ENCODE results near the gene SFSWAP.

The SFSWAP gene

DNA sequence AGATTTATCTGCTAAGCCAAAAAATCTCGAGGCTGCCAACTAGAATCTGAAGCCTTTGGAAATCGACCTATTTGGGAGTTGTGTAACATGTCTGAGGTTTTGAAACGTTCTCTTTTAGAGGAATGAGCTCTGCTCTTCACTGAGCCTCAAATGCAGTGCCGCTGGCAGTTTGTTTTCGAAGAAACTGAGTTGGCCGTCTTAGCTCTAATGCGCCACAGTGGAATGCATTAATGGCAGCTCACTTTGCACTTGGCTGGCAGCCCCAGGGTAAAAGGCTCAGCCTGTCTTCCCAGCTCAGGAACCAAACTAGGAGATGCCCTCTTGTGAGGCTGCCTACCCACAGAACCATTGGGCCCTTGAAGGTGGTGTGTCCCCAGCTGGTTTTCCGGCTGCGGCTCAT is 53.8 kb downstream of the SFSWAP start:
- Histone ChIP-seq H3K4ac (ENCODE audit: low read length) (no peak overlapping the region), H3K4me1 (ENCODE audit: control insufficient read depth in 2 of 2, insufficient read depth in 1 of 2, low read depth in 1 of 2, low read length in 2 of 2) (no peaks in the 10 kb centered on the region), H2BK15ac (ENCODE audit: low read length) (no peak overlapping the region), H2BK12ac (ENCODE audit: low read length) (no peak overlapping the region), H2AK5ac (ENCODE audit: low read depth, low read length) (no peak overlapping the region), H2BK120ac (ENCODE audit: low read depth, low read length) (no peak overlapping the region), H4K91ac (ENCODE audit: low read depth, low read length, poor library complexity) (no peak overlapping the region), H3K18ac (ENCODE audit: low read length) (no peak overlapping the region), H3K27me3 (ENCODE audit: control insufficient read depth in 3 of 3, insufficient read depth in 3 of 3, low read depth in 1 of 3, low read length in 3 of 3) (no peaks in the 10 kb centered on the region), H2AFZ (ENCODE audit: low read length) (no peak overlapping the region), H3K79me1 (ENCODE audit: low read depth, low read length) (no peaks in the 10 kb centered on the region), H3K36me3 (replicated peaks in 1 of 2; ENCODE audit: control insufficient read depth in 2 of 2, insufficient read depth in 2 of 2, low read length in 2 of 2) (peaks cover 22 to 95% of the 10 kb centered on the region in 2 donors), H3K23ac (ENCODE audit: low read depth, low read length, poor library complexity) (no peak overlapping the region), H3K4me2 (ENCODE audit: insufficient read depth, low read length, poor library complexity, severe bottlenecking) (no peak overlapping the region), H2BK5ac (ENCODE audit: low read length) (no peak overlapping the region), H3K27ac (replicated peaks; ENCODE audit: low read length) (no peak overlapping the region), H4K8ac (ENCODE audit: low read depth, low read length) (no peak overlapping the region), H3K4me3 (ENCODE audit: low read length in 2 of 2) (no peak overlapping the region), H3K14ac (ENCODE audit: low read length) (no peak overlapping the region), H3K9me3 (replicated peaks in 1 of 2; ENCODE audit: control insufficient read depth in 2 of 2, insufficient read depth in 1 of 2, low read depth in 1 of 2, low read length in 2 of 2) (peaks cover 6 to 8% of the 10 kb centered on the region in 2 donors), H3K9ac (ENCODE audit: low read depth, low read length, poor library complexity) (no peak overlapping the region)
- WGBS, 2 donors (ENCODE audit: extremely low coverage in 2 of 2, insufficient read length in 2 of 2, insufficient replicate concordance in 1 of 2) = no CpG with 5 or more reads among the region's 9 CpGs
- no peak for DNase-seq (ENCODE audit: low spot score)

DNA sequence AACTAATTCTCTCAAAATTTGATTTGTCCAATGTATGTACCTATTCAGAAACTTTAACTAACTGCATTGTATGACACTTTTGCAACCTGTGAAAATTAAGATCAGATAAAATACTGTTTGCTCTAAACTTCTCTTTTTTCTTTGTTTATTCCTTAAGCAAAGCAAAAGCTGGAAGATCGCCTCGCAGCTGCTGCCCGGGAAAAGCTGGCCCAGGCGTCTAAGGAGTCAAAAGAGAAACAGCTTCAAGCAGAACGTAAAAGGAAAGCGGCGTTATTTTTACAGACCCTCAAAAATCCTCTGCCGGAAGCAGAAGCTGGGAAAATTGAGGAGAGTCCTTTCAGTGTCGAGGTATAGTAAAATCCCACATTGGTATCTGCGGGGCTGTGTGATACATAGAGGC is 55.1 kb downstream of the SFSWAP start:
- Histone ChIP-seq H3K36me3 (replicated peaks in 1 of 2; ENCODE audit: control insufficient read depth in 2 of 2, insufficient read depth in 2 of 2, low read length in 2 of 2) (peaks cover 26 to 95% of the 10 kb centered on the region in 2 donors), H3K27ac (replicated peaks; ENCODE audit: low read length) (no peak overlapping the region), H3K4me2 (ENCODE audit: insufficient read depth, low read length, poor library complexity, severe bottlenecking) (no peak overlapping the region), H3K23ac (ENCODE audit: low read depth, low read length, poor library complexity) (no peak overlapping the region), H3K4me3 (ENCODE audit: low read length in 2 of 2) (no peak overlapping the region), H2BK120ac (ENCODE audit: low read depth, low read length) (no peak overlapping the region), H3K9me3 (replicated peaks in 1 of 2; ENCODE audit: control insufficient read depth in 2 of 2, insufficient read depth in 1 of 2, low read depth in 1 of 2, low read length in 2 of 2) (peaks cover 8% of the 10 kb centered on the region in 2 donors), H2AK5ac (ENCODE audit: low read depth, low read length) (no peak overlapping the region), H2BK5ac (ENCODE audit: low read length) (no peak overlapping the region), H4K91ac (ENCODE audit: low read depth, low read length, poor library complexity) (no peak overlapping the region), H3K18ac (ENCODE audit: low read length) (no peak overlapping the region), H4K8ac (ENCODE audit: low read depth, low read length) (no peak overlapping the region), H3K14ac (ENCODE audit: low read length) (no peak overlapping the region), H3K4me1 (ENCODE audit: control insufficient read depth in 2 of 2, insufficient read depth in 1 of 2, low read depth in 1 of 2, low read length in 2 of 2) (no peaks in the 10 kb centered on the region), H3K27me3 (ENCODE audit: control insufficient read depth in 3 of 3, insufficient read depth in 3 of 3, low read depth in 1 of 3, low read length in 3 of 3) (no peaks in the 10 kb centered on the region), H2BK15ac (ENCODE audit: low read length) (no peak overlapping the region), H2BK12ac (ENCODE audit: low read length) (no peak overlapping the region), H3K4ac (ENCODE audit: low read length) (no peak overlapping the region), H3K79me1 (ENCODE audit: low read depth, low read length) (no peaks in the 10 kb centered on the region), H3K9ac (ENCODE audit: low read depth, low read length, poor library complexity) (no peak overlapping the region), H2AFZ (ENCODE audit: low read length) (no peak overlapping the region)
- no CpG with 5 or more reads among the region's 10 CpGs for WGBS, 2 donors (ENCODE audit: extremely low coverage in 2 of 2, insufficient read length in 2 of 2, insufficient replicate concordance in 1 of 2)
- no peak for DNase-seq (ENCODE audit: low spot score)

DNA sequence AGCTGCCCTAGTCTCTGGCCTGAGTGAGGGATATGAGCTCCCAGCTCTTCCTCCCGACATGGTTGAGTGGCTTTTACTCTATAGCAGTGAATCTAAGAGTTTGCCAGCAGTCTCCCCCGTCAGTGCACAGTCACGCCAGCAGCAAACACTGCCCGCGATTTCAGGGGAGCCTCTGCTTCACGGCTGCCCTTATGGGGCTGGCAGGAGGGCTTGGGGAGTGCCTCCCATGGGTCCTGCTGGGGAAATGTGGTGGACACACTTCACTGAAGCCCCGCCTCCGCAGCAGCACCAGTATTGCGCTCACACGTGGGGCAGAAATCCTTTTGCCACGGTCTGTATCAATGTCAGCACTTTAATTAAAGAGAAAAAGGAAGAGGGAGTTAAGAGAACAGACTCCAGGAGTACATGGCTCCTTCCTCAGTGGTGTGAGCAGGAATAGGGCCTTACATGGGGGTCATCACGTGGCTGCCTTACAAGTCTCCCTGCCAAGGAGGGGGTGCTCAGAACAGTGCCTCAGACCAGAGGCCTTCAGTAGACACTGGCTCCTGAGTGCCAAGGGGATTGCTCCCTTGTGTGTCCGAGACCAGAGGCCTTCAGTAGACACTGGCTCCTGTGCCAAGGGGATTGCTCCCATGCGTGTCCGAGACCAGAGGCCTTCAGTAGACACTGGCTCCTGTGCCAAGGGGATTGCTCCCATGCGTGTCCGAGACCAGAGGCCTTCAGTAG is 55.7 kb downstream of the SFSWAP start:
- Histone ChIP-seq H2AFZ (ENCODE audit: low read length) (no peak overlapping the region), H3K4me1 (ENCODE audit: control insufficient read depth in 2 of 2, insufficient read depth in 1 of 2, low read depth in 1 of 2, low read length in 2 of 2) (no peaks in the 10 kb centered on the region), H3K4me2 (ENCODE audit: insufficient read depth, low read length, poor library complexity, severe bottlenecking) (no peak overlapping the region), H3K36me3 (replicated peaks in 1 of 2; ENCODE audit: control insufficient read depth in 2 of 2, insufficient read depth in 2 of 2, low read length in 2 of 2) (peaks cover 24 to 95% of the 10 kb centered on the region in 2 donors), H3K9ac (ENCODE audit: low read depth, low read length, poor library complexity) (no peak overlapping the region), H3K27ac (replicated peaks; ENCODE audit: low read length) (no peak overlapping the region), H3K14ac (ENCODE audit: low read length) (no peak overlapping the region), H2BK5ac (ENCODE audit: low read length) (no peak overlapping the region), H2AK5ac (ENCODE audit: low read depth, low read length) (no peak overlapping the region), H4K91ac (ENCODE audit: low read depth, low read length, poor library complexity) (no peak overlapping the region), H3K18ac (ENCODE audit: low read length) (no peak overlapping the region), H3K79me1 (ENCODE audit: low read depth, low read length) (no peaks in the 10 kb centered on the region), H3K23ac (ENCODE audit: low read depth, low read length, poor library complexity) (no peak overlapping the region), H3K27me3 (ENCODE audit: control insufficient read depth in 3 of 3, insufficient read depth in 3 of 3, low read depth in 1 of 3, low read length in 3 of 3) (no peaks in the 10 kb centered on the region), H4K8ac (ENCODE audit: low read depth, low read length) (no peak overlapping the region), H2BK15ac (ENCODE audit: low read length) (no peak overlapping the region), H3K9me3 (replicated peaks in 1 of 2; ENCODE audit: control insufficient read depth in 2 of 2, insufficient read depth in 1 of 2, low read depth in 1 of 2, low read length in 2 of 2) (peaks cover 6 to 8% of the 10 kb centered on the region in 2 donors), H2BK120ac (ENCODE audit: low read depth, low read length) (no peak overlapping the region), H3K4me3 (ENCODE audit: low read length in 2 of 2) (no peak overlapping the region), H2BK12ac (ENCODE audit: low read length) (no peak overlapping the region), H3K4ac (ENCODE audit: low read length) (no peak overlapping the region)
- no peak for DNase-seq (ENCODE audit: low spot score)
- no CpG with 5 or more reads among the region's 17 CpGs for WGBS, 2 donors (ENCODE audit: extremely low coverage in 2 of 2, insufficient read length in 2 of 2, insufficient replicate concordance in 1 of 2)

DNA sequence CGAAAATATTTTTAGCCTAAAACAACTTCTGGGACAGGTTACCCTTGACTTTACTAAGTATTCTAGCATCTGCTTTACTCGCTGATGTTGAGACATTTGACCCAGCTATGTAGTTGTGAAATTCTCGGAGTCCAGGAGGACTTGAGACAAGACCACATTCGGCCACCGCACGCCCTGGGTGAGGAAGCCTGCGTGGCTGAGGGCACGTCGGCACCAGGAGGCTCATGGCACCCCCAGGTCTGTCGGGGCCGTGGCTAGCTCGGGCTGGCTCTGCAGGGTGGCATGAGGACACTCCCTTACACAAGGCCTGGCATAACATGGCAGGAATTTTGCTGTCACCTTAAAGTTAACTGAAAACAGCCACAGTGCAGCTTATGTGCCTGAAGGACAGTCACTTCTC is 59.2 kb downstream of the SFSWAP start:
- H2BK120ac ChIP-seq (ENCODE audit: low read depth, low read length) = no peak overlapping the region
- H3K4me1 ChIP-seq (ENCODE audit: control insufficient read depth in 2 of 2, insufficient read depth in 1 of 2, low read depth in 1 of 2, low read length in 2 of 2) = no peaks in the 10 kb centered on the region
- no peak overlapping the region for H2BK15ac ChIP-seq (ENCODE audit: low read length)
- DNase-seq (ENCODE audit: low spot score) = no peak
- H3K27ac ChIP-seq (replicated peaks; ENCODE audit: low read length) = no peak overlapping the region
- no peak overlapping the region for H3K4me3 ChIP-seq (ENCODE audit: low read length in 2 of 2)
- H3K36me3 ChIP-seq (replicated peaks in 1 of 2; ENCODE audit: control insufficient read depth in 2 of 2, insufficient read depth in 2 of 2, low read length in 2 of 2) = peaks cover 14 to 98% of the 10 kb centered on the region in 2 donors
- H3K4ac ChIP-seq (ENCODE audit: low read length) = no peak overlapping the region
- H4K8ac ChIP-seq (ENCODE audit: low read depth, low read length) = peak overlapping the region; percentile 95
- H3K4me2 ChIP-seq (ENCODE audit: insufficient read depth, low read length, poor library complexity, severe bottlenecking) = no peak overlapping the region
- no peak overlapping the region for H2BK5ac ChIP-seq (ENCODE audit: low read length)
- H3K9me3 ChIP-seq (replicated peaks in 1 of 2; ENCODE audit: control insufficient read depth in 2 of 2, insufficient read depth in 1 of 2, low read depth in 1 of 2, low read length in 2 of 2) = peaks cover 4 to 8% of the 10 kb centered on the region in 2 donors
- no CpG with 5 or more reads among the region's 12 CpGs for WGBS, 2 donors (ENCODE audit: extremely low coverage in 2 of 2, insufficient read length in 2 of 2, insufficient replicate concordance in 1 of 2)
- no peaks in the 10 kb centered on the region for H3K27me3 ChIP-seq (ENCODE audit: control insufficient read depth in 3 of 3, insufficient read depth in 3 of 3, low read depth in 1 of 3, low read length in 3 of 3)
- H3K79me1 ChIP-seq (ENCODE audit: low read depth, low read length) = no peaks in the 10 kb centered on the region
- no peak overlapping the region for H2AFZ ChIP-seq (ENCODE audit: low read length)
- H3K14ac ChIP-seq (ENCODE audit: low read length) = peak overlapping the region; percentile 97
- H2AK5ac ChIP-seq (ENCODE audit: low read depth, low read length) = no peak overlapping the region
- H3K18ac ChIP-seq (ENCODE audit: low read length) = no peak overlapping the region
- no peak overlapping the region for H2BK12ac ChIP-seq (ENCODE audit: low read length)
- H3K23ac ChIP-seq (ENCODE audit: low read depth, low read length, poor library complexity) = no peak overlapping the region
- H4K91ac ChIP-seq (ENCODE audit: low read depth, low read length, poor library complexity) = no peak overlapping the region
- no peak overlapping the region for H3K9ac ChIP-seq (ENCODE audit: low read depth, low read length, poor library complexity)

Data from neuronal stem cell (in vitro differentiated cells).